ENCODE results near the gene DHX38.

Gene DHX38

DNA sequence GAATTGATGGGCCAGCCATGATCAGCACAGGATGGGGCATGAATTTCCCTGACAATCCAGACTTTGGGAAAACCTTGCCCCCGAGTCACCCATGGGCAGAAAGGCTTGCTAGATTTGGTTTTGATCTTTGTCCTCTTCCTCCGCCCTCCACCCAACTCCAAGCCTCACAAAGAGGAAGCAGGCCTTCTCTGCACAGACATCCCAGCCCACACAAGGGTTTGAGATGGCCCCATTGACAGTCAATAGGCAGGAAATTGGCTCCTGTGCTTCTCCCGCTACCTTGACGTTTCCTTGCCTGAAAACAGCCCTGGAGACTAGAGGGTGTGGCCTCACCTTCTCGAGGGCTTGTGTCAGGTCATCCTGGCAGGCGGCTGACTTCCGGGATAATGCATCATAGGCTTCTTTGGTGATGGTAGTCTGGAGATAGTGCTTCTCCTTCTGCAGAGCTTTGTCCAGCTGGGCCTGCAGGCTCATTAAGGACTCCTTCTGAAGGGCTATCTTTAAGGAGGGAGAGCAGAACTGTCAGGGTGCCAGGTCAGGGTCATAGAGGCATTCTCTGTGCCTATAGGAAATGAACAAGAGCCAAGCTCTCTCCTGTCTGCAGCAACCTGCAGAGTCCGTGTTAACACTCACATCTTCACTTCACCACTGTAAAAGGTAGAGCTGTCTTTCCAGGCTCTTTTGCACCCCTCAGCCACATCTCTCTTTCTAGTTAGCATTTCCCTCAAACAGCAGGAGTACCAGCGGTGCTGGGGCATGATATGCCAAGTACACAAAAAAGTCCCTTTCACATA lies 32.2 kb downstream of the DHX38 start:
- Histone ChIP-seq H3K27me3 (replicated peaks; ENCODE audit: control insufficient read depth, insufficient read depth, low read length) (no peaks in the 10 kb centered on the region), H3K4me3 (replicated peaks; ENCODE audit: low read depth, low read length) (no peak overlapping the region), H3K36me3 (ENCODE audit: control insufficient read depth, insufficient read depth, low read length) (no peaks in the 10 kb centered on the region)
- no peak for DNase-seq (ENCODE audit: extremely low read depth, insufficient read length)
- TF ChIP-seq, protein P1, sequence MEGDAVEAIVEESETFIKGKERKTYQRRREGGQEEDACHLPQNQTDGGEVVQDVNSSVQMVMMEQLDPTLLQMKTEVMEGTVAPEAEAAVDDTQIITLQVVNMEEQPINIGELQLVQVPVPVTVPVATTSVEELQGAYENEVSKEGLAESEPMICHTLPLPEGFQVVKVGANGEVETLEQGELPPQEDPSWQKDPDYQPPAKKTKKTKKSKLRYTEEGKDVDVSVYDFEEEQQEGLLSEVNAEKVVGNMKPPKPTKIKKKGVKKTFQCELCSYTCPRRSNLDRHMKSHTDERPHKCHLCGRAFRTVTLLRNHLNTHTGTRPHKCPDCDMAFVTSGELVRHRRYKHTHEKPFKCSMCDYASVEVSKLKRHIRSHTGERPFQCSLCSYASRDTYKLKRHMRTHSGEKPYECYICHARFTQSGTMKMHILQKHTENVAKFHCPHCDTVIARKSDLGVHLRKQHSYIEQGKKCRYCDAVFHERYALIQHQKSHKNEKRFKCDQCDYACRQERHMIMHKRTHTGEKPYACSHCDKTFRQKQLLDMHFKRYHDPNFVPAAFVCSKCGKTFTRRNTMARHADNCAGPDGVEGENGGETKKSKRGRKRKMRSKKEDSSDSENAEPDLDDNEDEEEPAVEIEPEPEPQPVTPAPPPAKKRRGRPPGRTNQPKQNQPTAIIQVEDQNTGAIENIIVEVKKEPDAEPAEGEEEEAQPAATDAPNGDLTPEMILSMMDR (IDR thresholded peaks at IDR 0.05; ENCODE audit: insufficient read depth, low read length, poor library complexity, severe bottlenecking) = no peak

DNA sequence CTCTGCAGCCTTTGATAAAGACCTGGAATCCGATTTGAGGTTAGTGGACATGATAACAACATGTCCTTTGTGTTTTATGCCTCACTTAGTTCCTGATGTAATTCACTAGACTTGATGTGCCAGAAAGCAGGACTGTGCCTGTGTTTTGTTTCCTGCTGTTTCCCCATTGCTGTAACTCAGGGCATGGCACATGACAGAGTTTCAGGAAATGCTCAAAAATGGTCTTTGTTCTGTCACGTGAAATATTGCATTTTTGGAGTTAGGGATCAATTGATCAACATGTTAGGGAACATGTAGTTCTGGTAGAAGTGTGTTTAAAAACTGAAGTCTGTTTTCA lies 32.8 kb downstream of the DHX38 start:
- DNase-seq (ENCODE audit: extremely low read depth, insufficient read length) = no peak
- TF ChIP-seq, protein P1 (IDR thresholded peaks at IDR 0.05; ENCODE audit: insufficient read depth, low read length, poor library complexity, severe bottlenecking) = no peak
- H3K27me3 ChIP-seq (replicated peaks; ENCODE audit: control insufficient read depth, insufficient read depth, low read length) = no peaks in the 10 kb centered on the region
- no peaks in the 10 kb centered on the region for H3K36me3 ChIP-seq (ENCODE audit: control insufficient read depth, insufficient read depth, low read length)
- H3K4me3 ChIP-seq (replicated peaks; ENCODE audit: low read depth, low read length) = no peak overlapping the region

DNA sequence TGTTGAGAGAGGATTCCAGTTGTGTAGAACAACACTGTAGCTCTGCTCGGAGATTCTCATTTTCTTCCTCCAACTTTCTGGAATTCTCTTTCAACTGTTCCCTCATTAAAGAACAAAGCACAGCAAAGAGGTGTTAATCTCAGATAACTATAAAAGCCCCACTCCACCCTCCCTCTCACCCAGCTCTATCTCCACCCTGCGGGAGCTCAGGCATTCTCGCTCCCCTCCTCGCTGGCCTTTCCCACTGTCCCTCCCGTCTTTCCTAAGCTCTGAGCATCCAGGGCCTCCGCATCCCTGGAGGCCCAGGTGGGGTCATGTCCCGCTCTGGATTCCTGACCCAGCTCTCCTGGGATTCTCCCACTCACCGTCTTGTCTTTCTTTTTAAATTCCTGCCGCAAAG lies 35.1 kb downstream of the DHX38 start:
- TF ChIP-seq, protein P1 (IDR thresholded peaks at IDR 0.05; ENCODE audit: insufficient read depth, low read length, poor library complexity, severe bottlenecking) = no peak
- H3K27me3 ChIP-seq (replicated peaks; ENCODE audit: control insufficient read depth, insufficient read depth, low read length) = no peaks in the 10 kb centered on the region
- no peaks in the 10 kb centered on the region for H3K36me3 ChIP-seq (ENCODE audit: control insufficient read depth, insufficient read depth, low read length)
- DNase-seq (ENCODE audit: extremely low read depth, insufficient read length) = no peak
- no peak overlapping the region for H3K4me3 ChIP-seq (replicated peaks; ENCODE audit: low read depth, low read length)

GRCh38 chr16:72129976-72130656 lies 36.5 kb downstream of the DHX38 start:
- no peaks in the 10 kb centered on the region for H3K27me3 ChIP-seq (replicated peaks; ENCODE audit: control insufficient read depth, insufficient read depth, low read length)
- DNase-seq (ENCODE audit: extremely low read depth, insufficient read length) = no peak

DNA sequence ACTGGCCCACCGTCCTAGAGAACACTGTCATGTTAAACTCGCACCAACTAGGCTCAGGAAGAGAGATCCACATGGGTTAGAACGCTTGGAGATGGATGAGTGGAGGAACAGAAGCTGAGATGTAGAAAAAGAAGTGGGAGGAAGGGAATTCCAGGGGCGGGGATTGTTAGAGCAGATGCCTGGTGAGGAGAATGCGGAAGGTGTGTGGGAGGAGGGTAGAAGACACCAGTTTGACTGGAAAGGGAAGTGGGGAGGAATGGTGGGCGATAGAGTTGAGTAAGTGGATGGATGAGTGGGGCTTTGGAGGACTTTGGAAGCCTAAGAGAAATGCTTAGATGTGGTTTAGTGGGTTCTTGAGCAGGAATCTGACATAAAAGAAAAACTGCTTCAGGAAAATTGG lies 37.4 kb downstream of the DHX38 start:
- no peaks in the 10 kb centered on the region for H3K36me3 ChIP-seq (ENCODE audit: control insufficient read depth, insufficient read depth, low read length)
- H3K4me3 ChIP-seq (replicated peaks; ENCODE audit: low read depth, low read length) = no peak overlapping the region
- no peak for DNase-seq (ENCODE audit: extremely low read depth, insufficient read length)
- H3K27me3 ChIP-seq (replicated peaks; ENCODE audit: control insufficient read depth, insufficient read depth, low read length) = no peaks in the 10 kb centered on the region
- TF ChIP-seq, protein P1 (IDR thresholded peaks at IDR 0.05; ENCODE audit: insufficient read depth, low read length, poor library complexity, severe bottlenecking) = no peak

More at GRCh38 chr16:72129976-72130656, 36.5 kb downstream of the DHX38 start:
- Histone ChIP-seq H3K4me3 (replicated peaks; ENCODE audit: low read depth, low read length) (no peak overlapping the region), H3K36me3 (ENCODE audit: control insufficient read depth, insufficient read depth, low read length) (no peaks in the 10 kb centered on the region)
- TF ChIP-seq, protein P1 (IDR thresholded peaks at IDR 0.05; ENCODE audit: insufficient read depth, low read length, poor library complexity, severe bottlenecking) = no peak

Data from GM06990 (cell line).